Fibroblast of the conjunctiva (primary cell): ENCODE results near the gene SMAGP.

Experiments
- DNase-seq: peaks from one replicate; pipeline ENCODE4 v3.0.0-alpha.2; 2010; ENCODE audit warnings: low read depth

SMAGP gene

GRCh38 chr12:51195841-51196240, 74.4 kb downstream of the SMAGP start:
- DNase-seq = no peak
